Measurements from ENCODE around the gene CAMSAP1.

Gene CAMSAP1

GRCh38 chr9:135802876-135803419 lies 104.4 kb downstream of the CAMSAP1 start:
- H3K36me3 Mint-ChIP-seq (ENCODE audit: low read depth), result peaks cover 8% of the 10 kb centered on the region
- no peaks in the 10 kb centered on the region for H3K9me3 Mint-ChIP-seq
- no peak overlapping the region for H3K4me3 Mint-ChIP-seq
- no peak overlapping the region for H3K27ac Mint-ChIP-seq
- H3K27me3 Mint-ChIP-seq (ENCODE audit: low read depth), result no peaks in the 10 kb centered on the region
- TF ChIP-seq CTCF (IDR thresholded peaks at IDR 0.05; ENCODE audit: unreplicated experiment in 3 of 3), result no peak
- H3K4me1 Mint-ChIP-seq, result no peaks in the 10 kb centered on the region

- H3K4me3 Mint-ChIP-seq, result no peak overlapping the region
- H3K27ac Mint-ChIP-seq, result no peak overlapping the region
- TF ChIP-seq CTCF (IDR thresholded peaks at IDR 0.05; ENCODE audit: unreplicated experiment in 3 of 3), result no peak
- no peaks in the 10 kb centered on the region for H3K4me1 Mint-ChIP-seq
- H3K9me3 Mint-ChIP-seq, result no peaks in the 10 kb centered on the region
- H3K27me3 Mint-ChIP-seq (ENCODE audit: low read depth), result no peaks in the 10 kb centered on the region
- H3K36me3 Mint-ChIP-seq (ENCODE audit: low read depth), result peaks cover 3% of the 10 kb centered on the region
These were observed 106.3 kb downstream of the CAMSAP1 start for GRCh38 chr9:135801070-135801469.

- no peaks in the 10 kb centered on the region for H3K4me1 Mint-ChIP-seq
- TF ChIP-seq CTCF (IDR thresholded peaks at IDR 0.05; ENCODE audit: unreplicated experiment in 3 of 3), result no peak
These were observed 108.1 kb downstream of the CAMSAP1 start for GRCh38 chr9:135799261-135799660.

GRCh38 chr9:135798263-135798585 lies 109.1 kb downstream of the CAMSAP1 start:
- Mint-ChIP-seq H3K4me1 (no peaks in the 10 kb centered on the region), H3K36me3 (ENCODE audit: low read depth) (no peaks in the 10 kb centered on the region), H3K27me3 (ENCODE audit: low read depth) (no peaks in the 10 kb centered on the region), H3K4me3 (no peak overlapping the region), H3K9me3 (no peaks in the 10 kb centered on the region), H3K27ac (no peak overlapping the region)
- TF ChIP-seq CTCF (IDR thresholded peaks at IDR 0.05; ENCODE audit: unreplicated experiment in 3 of 3), result no peak

More at GRCh38 chr9:135799261-135799660, 108.1 kb downstream of the CAMSAP1 start:
- no peaks in the 10 kb centered on the region for H3K9me3 Mint-ChIP-seq
- H3K4me3 Mint-ChIP-seq, result no peak overlapping the region
- H3K27me3 Mint-ChIP-seq (ENCODE audit: low read depth), result no peaks in the 10 kb centered on the region
- H3K27ac Mint-ChIP-seq, result no peak overlapping the region
- H3K36me3 Mint-ChIP-seq (ENCODE audit: low read depth), result no peaks in the 10 kb centered on the region

GRCh38 chr9:135797507-135798262 lies 109.7 kb downstream of the CAMSAP1 start:
- no peak overlapping the region for H3K27ac Mint-ChIP-seq
- no peaks in the 10 kb centered on the region for H3K36me3 Mint-ChIP-seq (ENCODE audit: low read depth)
- H3K27me3 Mint-ChIP-seq (ENCODE audit: low read depth), result no peaks in the 10 kb centered on the region
- H3K9me3 Mint-ChIP-seq, result no peaks in the 10 kb centered on the region
- peak; percentile 30 to 51 (median 32) for TF ChIP-seq CTCF (IDR thresholded peaks at IDR 0.05; ENCODE audit: unreplicated experiment in 3 of 3)
- no peaks in the 10 kb centered on the region for H3K4me1 Mint-ChIP-seq
- no peak overlapping the region for H3K4me3 Mint-ChIP-seq
